IPS-11a (cell line): ENCODE measurements around the gene NOMO2.
"Not testable (repeated sequence)": the region's sequence is repeated elsewhere in the genome, so short reads cannot be mapped to it uniquely, and the experiment has no call there.

Experiments
- H3K4me3 ChIP-seq: one replicate; pipeline ENCODE4 v1.5.1; 2013; ENCODE audit warnings: low read depth, low read length, control low read depth

NOMO2 gene, protein sequence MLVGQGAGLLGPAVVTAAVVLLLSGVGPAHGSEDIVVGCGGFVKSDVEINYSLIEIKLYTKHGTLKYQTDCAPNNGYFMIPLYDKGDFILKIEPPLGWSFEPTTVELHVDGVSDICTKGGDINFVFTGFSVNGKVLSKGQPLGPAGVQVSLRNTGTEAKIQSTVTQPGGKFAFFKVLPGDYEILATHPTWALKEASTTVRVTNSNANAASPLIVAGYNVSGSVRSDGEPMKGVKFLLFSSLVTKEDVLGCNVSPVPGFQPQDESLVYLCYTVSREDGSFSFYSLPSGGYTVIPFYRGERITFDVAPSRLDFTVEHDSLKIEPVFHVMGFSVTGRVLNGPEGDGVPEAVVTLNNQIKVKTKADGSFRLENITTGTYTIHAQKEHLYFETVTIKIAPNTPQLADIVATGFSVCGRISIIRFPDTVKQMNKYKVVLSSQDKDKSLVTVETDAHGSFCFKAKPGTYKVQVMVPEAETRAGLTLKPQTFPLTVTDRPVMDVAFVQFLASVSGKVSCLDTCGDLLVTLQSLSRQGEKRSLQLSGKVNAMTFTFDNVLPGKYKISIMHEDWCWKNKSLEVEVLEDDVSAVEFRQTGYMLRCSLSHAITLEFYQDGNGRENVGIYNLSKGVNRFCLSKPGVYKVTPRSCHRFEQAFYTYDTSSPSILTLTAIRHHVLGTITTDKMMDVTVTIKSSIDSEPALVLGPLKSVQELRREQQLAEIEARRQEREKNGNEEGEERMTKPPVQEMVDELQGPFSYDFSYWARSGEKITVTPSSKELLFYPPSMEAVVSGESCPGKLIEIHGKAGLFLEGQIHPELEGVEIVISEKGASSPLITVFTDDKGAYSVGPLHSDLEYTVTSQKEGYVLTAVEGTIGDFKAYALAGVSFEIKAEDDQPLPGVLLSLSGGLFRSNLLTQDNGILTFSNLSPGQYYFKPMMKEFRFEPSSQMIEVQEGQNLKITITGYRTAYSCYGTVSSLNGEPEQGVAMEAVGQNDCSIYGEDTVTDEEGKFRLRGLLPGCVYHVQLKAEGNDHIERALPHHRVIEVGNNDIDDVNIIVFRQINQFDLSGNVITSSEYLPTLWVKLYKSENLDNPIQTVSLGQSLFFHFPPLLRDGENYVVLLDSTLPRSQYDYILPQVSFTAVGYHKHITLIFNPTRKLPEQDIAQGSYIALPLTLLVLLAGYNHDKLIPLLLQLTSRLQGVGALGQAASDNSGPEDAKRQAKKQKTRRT

DNA sequence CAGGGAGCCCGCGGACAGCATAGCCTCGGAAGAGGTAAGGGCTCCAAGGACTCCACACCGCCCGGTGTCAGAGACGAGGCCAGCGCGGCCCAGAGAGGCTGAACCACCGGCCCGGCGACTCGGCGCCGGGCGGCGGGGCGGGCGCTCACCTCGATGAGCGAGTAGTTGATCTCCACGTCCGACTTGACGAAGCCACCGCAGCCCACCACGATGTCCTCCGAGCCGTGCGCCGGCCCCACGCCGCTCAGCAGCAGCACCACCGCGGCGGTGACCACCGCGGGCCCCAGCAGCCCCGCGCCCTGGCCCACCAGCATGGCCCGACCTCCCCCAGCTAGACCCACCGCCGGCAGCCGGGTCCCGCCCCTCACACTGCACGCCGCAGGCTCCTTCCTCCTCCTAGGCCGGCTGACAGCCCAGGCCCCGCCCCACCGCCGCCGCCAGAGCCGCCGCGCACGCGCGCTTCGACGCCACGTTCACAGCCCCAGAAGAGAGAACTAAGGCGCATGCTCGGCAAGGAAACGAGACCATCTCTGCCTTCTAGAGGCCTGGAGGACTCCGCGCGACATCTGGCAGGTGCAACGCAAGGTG is at the start of gene NOMO2:
NOMO2 (minus strand) TSS at position 371 of the 588 bp plus-strand sequence; CDS start at position 314, 57 bp downstream.
- peak within 1 kb of the TSS; percentile 43 for H3K4me3 ChIP-seq

DNA sequence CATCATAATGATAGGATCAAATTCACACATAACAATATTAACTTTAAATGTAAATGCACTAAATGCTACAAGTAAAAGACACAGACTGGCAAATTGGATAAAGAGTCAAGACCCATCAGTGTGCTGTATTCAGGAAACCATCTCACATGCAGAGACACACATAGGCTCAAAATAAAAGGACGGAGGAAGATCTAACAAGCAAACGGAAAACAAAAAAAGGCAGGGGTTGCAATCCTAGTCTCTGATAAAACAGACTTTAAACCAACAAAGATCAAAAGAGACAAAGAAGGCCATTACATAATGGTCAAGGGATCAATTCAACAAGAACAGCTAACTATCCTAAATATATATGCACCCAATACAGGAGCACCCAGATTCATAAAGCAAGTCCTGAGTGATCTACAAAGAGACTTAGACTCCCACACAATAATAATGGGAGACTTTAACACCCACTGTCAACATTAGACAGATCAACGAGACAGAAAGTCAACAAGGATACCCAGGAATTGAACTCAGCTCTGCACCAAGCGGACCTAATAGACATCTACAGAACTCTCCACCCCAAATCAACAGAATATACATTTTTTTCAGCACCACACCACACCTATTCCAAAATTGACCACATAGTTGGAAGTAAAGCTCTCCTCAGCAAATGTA is 48.4 kb upstream of the NOMO2 start:
- H3K4me3 ChIP-seq: not testable (repeated sequence)

DNA sequence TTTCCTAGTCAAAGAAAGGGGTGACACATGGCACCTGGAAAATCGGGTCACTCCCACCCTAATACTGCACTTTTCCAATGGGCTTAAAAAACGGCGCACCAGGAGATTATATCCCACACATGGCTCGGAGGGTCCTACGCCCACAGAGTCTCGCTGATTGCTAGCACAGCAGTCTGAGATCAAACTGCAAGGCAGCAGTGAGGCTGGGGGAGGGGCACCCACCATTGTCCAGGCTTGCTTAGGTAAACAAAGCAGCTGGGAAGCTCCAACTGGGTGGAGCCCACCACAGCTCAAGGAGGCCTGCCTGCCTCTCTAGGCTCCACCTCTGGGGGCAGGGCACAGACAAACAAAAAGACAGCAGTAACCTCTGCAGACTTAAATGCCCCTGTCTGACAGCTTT is 46.4 kb upstream of the NOMO2 start:
- not testable (repeated sequence) for H3K4me3 ChIP-seq

DNA sequence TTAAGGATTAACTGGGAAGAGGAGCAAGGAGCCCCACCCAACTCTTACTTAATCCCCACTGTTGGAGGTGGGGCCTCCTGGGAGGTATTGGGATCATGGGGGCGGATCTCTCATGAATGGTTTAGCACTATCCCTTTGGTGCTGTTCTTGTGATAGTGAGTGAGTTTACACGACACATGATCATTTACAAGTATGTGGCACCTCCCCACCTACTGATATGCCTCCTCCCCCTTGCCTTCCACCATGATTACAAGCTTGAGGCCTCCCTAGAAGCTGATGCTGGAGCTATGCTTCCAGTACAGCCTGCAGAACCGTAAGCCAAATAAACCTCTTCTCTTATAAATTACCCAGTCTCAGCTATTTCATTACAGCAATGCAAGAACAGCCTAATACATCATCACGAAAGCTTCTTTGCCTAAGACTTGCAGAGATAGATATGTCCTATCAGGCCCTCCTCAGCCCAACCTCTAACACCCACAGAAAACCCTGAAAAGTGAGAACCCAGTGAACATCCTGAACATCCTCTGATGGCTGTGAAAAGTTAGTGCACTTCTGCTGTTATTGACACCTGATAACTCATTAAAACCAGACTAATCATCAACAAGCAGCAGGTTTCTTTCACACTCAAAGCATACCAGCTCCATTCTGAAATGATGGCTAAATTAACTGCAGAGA is 41.8 kb upstream of the NOMO2 start:
- H3K4me3 ChIP-seq: not testable (repeated sequence)

GRCh38 chr16:18598582-18598981 is 36.7 kb upstream of the NOMO2 start:
- not testable (repeated sequence) for H3K4me3 ChIP-seq

DNA sequence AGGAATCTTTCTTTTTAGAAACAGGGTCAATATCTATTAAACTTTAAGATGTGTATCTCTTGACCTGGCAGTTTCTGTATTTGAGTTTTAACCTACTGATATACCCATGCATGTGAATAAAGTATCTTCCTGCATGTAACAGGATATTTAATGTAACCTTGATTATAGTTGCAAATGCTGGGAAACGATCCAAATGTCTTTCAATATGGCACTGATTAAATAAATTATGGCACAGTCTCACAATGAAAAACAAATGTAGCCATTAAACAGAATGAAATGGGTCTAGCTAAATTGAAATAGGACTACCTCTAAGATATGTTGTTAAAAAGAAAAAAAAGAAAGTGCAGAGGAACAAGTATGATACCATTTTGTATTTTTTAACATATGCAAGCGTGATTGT is 35.8 kb upstream of the NOMO2 start:
- H3K4me3 ChIP-seq: not testable (repeated sequence)

DNA sequence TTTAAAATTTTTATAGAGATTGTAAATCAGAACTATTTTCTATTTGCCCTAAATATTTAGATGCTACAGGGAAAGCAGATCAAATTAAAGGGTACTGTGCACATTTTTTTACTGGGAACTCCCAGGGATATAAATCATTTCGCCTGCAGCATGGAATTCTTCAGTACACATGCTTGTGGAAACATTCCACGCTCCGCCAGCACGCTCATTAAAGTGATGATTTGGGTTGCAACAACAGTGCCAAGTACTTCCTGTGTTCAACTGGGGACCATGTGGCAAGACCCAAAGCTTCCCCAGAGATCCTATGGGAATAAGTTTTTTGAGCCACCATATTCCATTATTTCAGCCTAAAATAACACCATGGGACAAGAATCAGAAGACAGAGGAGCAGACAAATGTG is 35.4 kb upstream of the NOMO2 start:
- H3K4me3 ChIP-seq: not testable (repeated sequence)

GRCh38 chr16:18595796-18596195 is 33.9 kb upstream of the NOMO2 start:
- H3K4me3 ChIP-seq: not testable (repeated sequence)

- H3K4me3 ChIP-seq: not testable (repeated sequence)
Measured at GRCh38 chr16:18594880-18595279, 33.0 kb upstream of the NOMO2 start.

DNA sequence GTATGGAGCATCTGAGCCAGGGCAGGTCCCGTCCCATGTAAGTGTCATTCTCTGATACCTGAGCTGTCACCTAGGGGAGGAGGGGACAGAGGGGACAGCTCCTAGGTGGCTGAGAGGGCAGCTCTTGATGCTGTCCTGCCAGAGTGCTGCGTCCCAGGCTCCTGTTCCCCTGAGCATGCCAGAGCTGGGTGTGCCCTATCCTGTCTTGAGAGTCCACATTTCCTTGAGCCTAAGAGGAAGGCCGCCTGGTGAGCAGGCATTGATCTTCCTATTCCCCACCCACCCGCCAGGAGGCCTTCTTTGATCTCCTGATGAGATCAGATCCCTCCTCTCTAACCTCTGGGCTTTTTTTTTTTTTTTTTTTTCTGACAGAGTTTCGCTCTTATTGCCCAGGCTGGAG is 32.0 kb upstream of the NOMO2 start:
- not testable (repeated sequence) for H3K4me3 ChIP-seq

- not testable (repeated sequence) for H3K4me3 ChIP-seq
Measured at GRCh38 chr16:18592982-18593381, 31.1 kb upstream of the NOMO2 start.

DNA sequence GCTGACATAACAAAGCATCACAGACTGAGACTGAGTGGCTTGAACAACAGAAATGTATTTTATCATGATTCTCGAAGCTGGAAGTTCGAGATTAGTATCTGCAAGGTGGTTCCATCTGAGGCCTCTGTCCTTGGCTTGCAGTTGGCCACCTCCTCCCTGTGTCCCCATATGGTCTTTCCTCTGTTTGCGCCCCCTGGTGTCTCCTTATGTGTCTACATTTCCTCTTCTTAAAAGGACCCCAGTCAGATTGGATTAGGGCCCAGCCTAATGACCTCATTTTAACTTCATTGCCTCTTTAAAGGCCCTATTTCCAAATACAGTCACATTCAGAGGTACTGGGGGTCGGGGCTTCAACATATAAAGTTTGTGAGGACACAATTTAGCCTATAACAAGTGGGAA is 30.0 kb upstream of the NOMO2 start:
- H3K4me3 ChIP-seq: not testable (repeated sequence)

GRCh38 chr16:18591441-18591840 is 29.5 kb upstream of the NOMO2 start:
- H3K4me3 ChIP-seq: not testable (repeated sequence)

DNA sequence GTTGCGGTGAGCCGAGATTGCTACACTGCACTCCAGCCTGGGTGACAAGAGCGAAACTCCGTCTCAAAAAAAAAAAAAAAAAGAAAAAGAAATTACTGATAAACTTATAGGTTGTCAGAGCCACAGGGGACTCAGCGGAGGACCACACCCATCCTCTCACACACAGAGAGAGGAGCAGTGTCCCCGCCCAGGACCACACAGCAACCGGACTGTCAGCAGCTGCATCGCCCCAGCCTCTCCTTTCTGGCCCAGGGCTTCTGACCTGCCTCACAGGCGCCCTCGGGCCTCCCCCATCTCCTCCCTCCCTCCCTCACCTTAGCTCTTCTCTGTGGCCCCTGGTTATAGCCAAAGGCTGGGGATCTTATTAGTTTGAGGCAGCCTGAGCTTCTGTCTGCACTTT is 27.9 kb upstream of the NOMO2 start:
- not testable (repeated sequence) for H3K4me3 ChIP-seq

GRCh38 chr16:18586560-18587540 is 25.0 kb upstream of the NOMO2 start:
- not testable (repeated sequence) for H3K4me3 ChIP-seq

DNA sequence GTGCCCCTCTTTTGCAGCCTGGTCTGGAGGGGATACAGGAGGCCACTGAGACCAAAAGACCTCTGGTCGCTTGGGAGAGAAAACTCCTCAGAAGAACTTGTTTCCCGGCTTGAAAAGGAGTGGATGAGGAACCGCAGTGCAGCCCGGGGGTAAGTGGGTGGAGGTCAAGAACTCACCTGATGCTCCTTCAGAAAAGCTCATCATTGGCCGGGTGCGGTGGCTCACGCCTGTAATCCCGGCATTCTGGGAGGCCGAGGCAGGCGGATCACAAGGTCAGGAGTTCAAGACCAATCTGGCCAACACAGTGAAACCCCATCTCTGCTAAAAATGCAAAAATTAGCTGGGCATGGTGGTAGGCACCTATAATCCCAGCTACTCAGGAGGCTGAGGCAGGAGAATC is 23.9 kb upstream of the NOMO2 start:
- H3K4me3 ChIP-seq: not testable (repeated sequence)

- H3K4me3 ChIP-seq: no peak overlapping the region
Measured at GRCh38 chr16:18582902-18583301, 21.0 kb upstream of the NOMO2 start.

DNA sequence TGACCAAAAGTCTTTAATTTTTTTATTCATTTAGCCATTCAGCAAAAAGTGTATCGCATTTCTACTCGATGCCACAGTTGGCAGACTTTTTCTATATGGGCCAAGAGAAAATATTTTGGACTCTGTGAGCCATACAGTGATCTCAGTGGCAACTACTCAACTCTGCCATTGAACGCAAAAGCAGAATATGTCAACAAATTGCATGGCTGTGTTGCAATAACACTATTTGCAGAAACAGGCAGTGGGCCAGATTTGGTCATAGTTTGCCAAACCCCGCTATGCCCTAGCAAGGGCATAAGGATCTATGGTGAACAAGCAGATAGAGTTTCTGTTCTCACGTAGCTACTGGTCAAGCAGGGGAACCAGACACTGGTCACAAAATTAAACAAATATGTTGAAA is 18.5 kb upstream of the NOMO2 start:
- H3K4me3 ChIP-seq: not testable (repeated sequence)

DNA sequence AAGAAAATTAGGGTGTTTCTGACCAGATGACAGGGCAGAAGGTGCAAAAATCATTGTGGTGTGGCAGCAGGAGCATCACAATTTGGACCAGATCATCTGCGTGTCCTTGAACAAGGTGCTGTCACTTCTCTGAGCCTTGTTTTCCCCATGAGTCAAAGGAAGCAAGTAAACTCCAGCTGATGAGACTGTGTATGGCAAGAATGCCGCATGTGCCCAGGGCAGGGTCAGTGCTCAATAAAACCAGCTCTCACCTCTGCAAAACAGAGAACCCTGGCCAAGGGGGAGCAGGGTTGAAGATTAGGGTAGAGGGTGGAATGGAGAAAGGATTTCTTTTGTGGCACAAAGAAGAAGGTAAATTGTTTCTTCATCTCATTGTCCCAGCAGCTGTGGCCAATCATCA is 17.4 kb upstream of the NOMO2 start:
- H3K4me3 ChIP-seq: not testable (repeated sequence)
